Upper lobe of left lung (tissue), 6 donors: ENCODE data around the gene STARD5. TPM values are rescaled to one million over a fixed set of nuclear protein-coding genes. Genes with fewer than 3 reads are reported as not detected.
"Not testable (repeated sequence)": the region's sequence is repeated elsewhere in the genome, so short reads cannot be mapped to it uniquely, and the experiment has no call there.

Source experiments
- ATAC-seq, 2 donors: fragments of 200-7000 bp; cut with Tn5 transposase; one replicate each; pipeline ENCODE4 v1.9.1; 2022; ENCODE audit warnings: mild to moderate bottlenecking in 2 of 2, moderate library complexity in 2 of 2; ENCODE audit not compliant: low FRiP score in 2 of 2
- DNase-seq, 2 donors: peaks; one replicate each; pipeline ENCODE4 v3.0.0-alpha.2; 2019 to 2020
- H3K27ac ChIP-seq, 4 donors: fragments of 200-600 bp; sonication (generic); one replicate each; pipeline ENCODE4 v1.5.1; 2016 to 2019
- H3K27me3 ChIP-seq, 4 donors: fragments of 200-600 bp; sonication (generic); one replicate each; pipeline ENCODE4 v1.5.1; 2017 to 2019
- H3K36me3 ChIP-seq, 4 donors: fragments of 200-600 bp; sonication (generic); one replicate each; pipeline ENCODE4 v1.5.1; 2016 to 2019
- H3K4me1 ChIP-seq, 4 donors: fragments of 200-600 bp; sonication (generic); one replicate each; pipeline ENCODE4 v1.5.1; 2018 to 2019
- H3K4me3 ChIP-seq, 4 donors: fragments of 200-600 bp; sonication (generic); one replicate each; pipeline ENCODE4 v1.5.1; 2017 to 2019; ENCODE audit warnings: mild to moderate bottlenecking in 2 of 4, moderate library complexity in 1 of 4
- H3K9me3 ChIP-seq, 4 donors: fragments of 200-600 bp; sonication (generic); one replicate each; pipeline ENCODE4 v1.5.1; 2018 to 2019
- EP300 ChIP-seq, 4 donors: sonication (generic); formaldehyde crosslinking; IDR thresholded peaks; one replicate each; pipeline ENCODE4 v1.5.1; 2017; ENCODE audit warnings: antibody characterized with exemption in 4 of 4, control low read depth in 2 of 4
- POLR2A ChIP-seq, 4 donors: fragments of 450-650 bp; IDR thresholded peaks; one replicate each; pipeline ENCODE4 v1.5.1; 2016 to 2017; ENCODE audit warnings: antibody characterized with exemption in 4 of 4, mild to moderate bottlenecking in 2 of 4
- POLR2AphosphoS5 ChIP-seq, 2 donors: sonication (generic); formaldehyde crosslinking; IDR thresholded peaks; one replicate each; pipeline ENCODE4 v1.5.1; 2017; ENCODE audit warnings: antibody characterized with exemption in 2 of 2
- WGBS, 2 donors: methylation state at CpG; one replicate each; pipeline ENCODE4 v1.1.5; 2017 to 2018; 5-methylcytosine and 5-hydroxymethylcytosine counted together
- total RNA-seq, 6 donors: library from RNA; depleted of rRNA in 4 of 6; stranded (reverse); fragments of >200 nt in 4 of 6; gene quantifications; one replicate each; pipeline versions ENCODE4 v1.1.0 to v1.2.1, GENCODE V29; 2016 to 2021
- TF ChIP-seq, protein P1 (sequence below), 6 experiments: fragments of 450-650 bp in 4 of 6; fragments of 200-600 bp in 2 of 6; sonication (generic) in 2 of 6; IDR thresholded peaks; one replicate each; pipeline ENCODE4 v1.5.1; 2016 to 2019; ENCODE audit warnings: antibody characterized with exemption in 6 of 6
- donor health status: DM: no; HTN: no; CAD: no; lungs with moderate emphysema.
- donor health status: DM: no; HTN: yes; CAD: no; lungs with severe emphysema.

Gene STARD5
- total RNA-seq, 6 donors from 2014 or later = 3.0 to 8.3 (median 5.6) TPM

DNA sequence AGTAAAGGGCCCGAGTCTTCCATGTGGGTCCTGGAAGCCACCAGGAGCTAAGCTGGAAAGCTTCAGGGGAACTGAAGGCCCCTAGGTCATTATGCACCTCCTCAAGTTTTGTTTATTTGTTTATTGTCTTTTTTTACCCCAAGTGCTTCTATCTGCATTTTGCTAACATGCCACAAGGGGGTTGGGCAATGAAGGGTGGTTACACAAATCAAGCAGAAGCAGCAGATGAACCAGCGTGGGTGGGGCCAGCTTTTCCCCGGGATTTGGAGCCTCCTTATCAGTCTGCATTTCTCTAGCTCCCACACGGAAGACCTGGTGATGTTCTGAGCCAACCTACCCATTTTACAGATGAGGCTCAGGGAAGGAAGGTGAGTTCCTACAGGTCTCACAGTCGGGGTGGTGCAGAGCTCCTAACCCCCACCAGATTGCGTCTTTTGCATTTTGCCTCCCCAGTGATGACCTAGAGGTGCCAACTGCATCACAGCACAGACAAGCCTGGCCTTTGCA lies 33.3 kb upstream of the STARD5 start:
- Histone ChIP-seq H3K4me1 (no peaks in the 10 kb centered on the region), H3K9me3 (no peaks in the 10 kb centered on the region), H3K27ac (no peak overlapping the region), H3K4me3 (no peak overlapping the region), H3K27me3 (no peaks in the 10 kb centered on the region), H3K36me3 (no peaks in the 10 kb centered on the region)
- DNase-seq (no peak), ATAC-seq (no peak)
- WGBS, 2 donors = 82 to 88% methylated on average over 5 to 6 of the region's 6 CpGs
- TF ChIP-seq EP300 (IDR thresholded peaks at IDR 0.05) (no peak), POLR2AphosphoS5 (IDR thresholded peaks at IDR 0.05) (no peak), POLR2A (IDR thresholded peaks at IDR 0.05) (no peak)
- TF ChIP-seq, protein P1, sequence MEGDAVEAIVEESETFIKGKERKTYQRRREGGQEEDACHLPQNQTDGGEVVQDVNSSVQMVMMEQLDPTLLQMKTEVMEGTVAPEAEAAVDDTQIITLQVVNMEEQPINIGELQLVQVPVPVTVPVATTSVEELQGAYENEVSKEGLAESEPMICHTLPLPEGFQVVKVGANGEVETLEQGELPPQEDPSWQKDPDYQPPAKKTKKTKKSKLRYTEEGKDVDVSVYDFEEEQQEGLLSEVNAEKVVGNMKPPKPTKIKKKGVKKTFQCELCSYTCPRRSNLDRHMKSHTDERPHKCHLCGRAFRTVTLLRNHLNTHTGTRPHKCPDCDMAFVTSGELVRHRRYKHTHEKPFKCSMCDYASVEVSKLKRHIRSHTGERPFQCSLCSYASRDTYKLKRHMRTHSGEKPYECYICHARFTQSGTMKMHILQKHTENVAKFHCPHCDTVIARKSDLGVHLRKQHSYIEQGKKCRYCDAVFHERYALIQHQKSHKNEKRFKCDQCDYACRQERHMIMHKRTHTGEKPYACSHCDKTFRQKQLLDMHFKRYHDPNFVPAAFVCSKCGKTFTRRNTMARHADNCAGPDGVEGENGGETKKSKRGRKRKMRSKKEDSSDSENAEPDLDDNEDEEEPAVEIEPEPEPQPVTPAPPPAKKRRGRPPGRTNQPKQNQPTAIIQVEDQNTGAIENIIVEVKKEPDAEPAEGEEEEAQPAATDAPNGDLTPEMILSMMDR (IDR thresholded peaks at IDR 0.05) = no peak

DNA sequence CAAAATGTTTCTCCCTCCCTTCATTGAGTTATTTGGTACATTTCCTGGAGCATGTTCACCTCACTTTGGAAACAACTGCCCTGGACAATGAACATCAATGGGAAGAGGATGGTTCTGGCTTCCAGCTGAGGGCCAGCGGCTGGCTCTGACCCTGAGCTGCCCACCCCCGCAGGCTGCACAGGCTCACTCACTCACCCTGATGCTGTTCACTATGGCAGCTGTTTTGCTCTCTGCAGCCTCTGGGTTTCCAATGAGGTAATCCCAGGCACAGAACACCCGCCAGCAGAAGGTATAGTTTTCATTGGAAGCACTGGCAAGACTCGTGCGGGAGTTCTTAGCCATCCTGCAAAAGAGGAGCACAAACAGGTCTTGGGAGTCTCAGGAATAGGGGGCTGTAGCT lies 32.3 kb upstream of the STARD5 start:
- ATAC-seq = no peak
- TF ChIP-seq POLR2A (IDR thresholded peaks at IDR 0.05) = no peak
- no peak for TF ChIP-seq EP300 (IDR thresholded peaks at IDR 0.05)
- TF ChIP-seq, protein P1 (IDR thresholded peaks at IDR 0.05) = no peak
- no peak for TF ChIP-seq POLR2AphosphoS5 (IDR thresholded peaks at IDR 0.05)
- WGBS, 2 donors = 74 to 86% methylated on average over 2 to 5 of the region's 5 CpGs
- H3K36me3 ChIP-seq = no peaks in the 10 kb centered on the region
- no peak overlapping the region for H3K4me3 ChIP-seq
- DNase-seq = peak in 1 of 2 donors; percentile 40
- no peak overlapping the region for H3K27ac ChIP-seq
- no peaks in the 10 kb centered on the region for H3K4me1 ChIP-seq
- no peaks in the 10 kb centered on the region for H3K9me3 ChIP-seq
- H3K27me3 ChIP-seq = no peaks in the 10 kb centered on the region

DNA sequence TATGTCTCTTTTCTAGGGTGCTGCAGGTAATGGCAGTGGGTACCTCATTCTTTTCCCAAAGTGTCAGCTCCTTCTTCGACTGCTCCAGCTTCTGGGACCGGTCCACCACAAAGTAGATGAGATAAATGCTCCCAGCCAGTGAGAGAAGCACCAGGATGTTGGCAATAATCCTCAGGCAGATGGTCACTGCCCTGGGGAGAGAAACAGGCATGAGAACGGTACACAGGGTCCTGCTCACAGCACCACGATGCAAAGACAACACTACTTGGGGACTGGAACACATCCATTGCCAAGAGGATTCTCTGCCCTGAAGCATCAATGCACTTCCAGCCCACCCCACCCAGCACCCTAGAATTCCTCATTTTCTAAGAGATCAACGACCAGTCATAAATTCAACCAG lies 27.7 kb upstream of the STARD5 start:
- H3K4me1 ChIP-seq = no peaks in the 10 kb centered on the region
- H3K36me3 ChIP-seq = no peaks in the 10 kb centered on the region
- H3K27ac ChIP-seq = no peak overlapping the region
- ATAC-seq (no peak), DNase-seq (no peak)
- no peak overlapping the region for H3K4me3 ChIP-seq
- 65 to 85% methylated on average over 3 to 5 of the region's 5 CpGs for WGBS, 2 donors
- H3K27me3 ChIP-seq = no peaks in the 10 kb centered on the region
- no peaks in the 10 kb centered on the region for H3K9me3 ChIP-seq
- TF ChIP-seq POLR2AphosphoS5 (IDR thresholded peaks at IDR 0.05) (no peak), EP300 (IDR thresholded peaks at IDR 0.05) (no peak), POLR2A (IDR thresholded peaks at IDR 0.05) (no peak)
- TF ChIP-seq, protein P1 (IDR thresholded peaks at IDR 0.05) = no peak

DNA sequence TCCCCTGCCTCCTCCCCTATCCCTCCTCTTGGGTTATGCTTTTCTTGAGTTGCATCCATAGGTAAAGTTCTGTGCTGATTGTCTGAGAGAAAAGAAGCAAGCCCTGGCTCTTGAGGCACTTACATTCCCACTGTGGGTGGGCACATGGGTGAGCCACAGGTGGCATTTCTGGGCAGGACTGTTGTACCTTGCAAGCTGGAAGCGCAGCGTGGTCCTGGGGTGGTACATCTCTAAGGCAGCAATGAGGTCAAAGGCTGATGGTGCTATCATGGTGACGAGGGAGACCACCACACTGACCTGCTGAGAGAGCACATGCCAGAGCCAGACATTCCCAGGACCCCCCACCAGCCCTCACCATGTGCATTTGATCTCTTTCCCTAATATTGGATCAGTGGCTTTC lies 25.3 kb upstream of the STARD5 start:
- no peak overlapping the region for H3K4me3 ChIP-seq
- no peaks in the 10 kb centered on the region for H3K9me3 ChIP-seq
- H3K27me3 ChIP-seq = no peaks in the 10 kb centered on the region
- TF ChIP-seq EP300 (IDR thresholded peaks at IDR 0.05) (no peak), POLR2AphosphoS5 (IDR thresholded peaks at IDR 0.05) (no peak), POLR2A (IDR thresholded peaks at IDR 0.05) (no peak)
- TF ChIP-seq, protein P1 (IDR thresholded peaks at IDR 0.05) = no peak
- WGBS, 2 donors = 100% methylated on average over 1 to 3 of the region's 3 CpGs
- no peak for ATAC-seq
- no peak overlapping the region for H3K27ac ChIP-seq
- DNase-seq = no peak
- H3K36me3 ChIP-seq = no peaks in the 10 kb centered on the region
- H3K4me1 ChIP-seq = no peaks in the 10 kb centered on the region

DNA sequence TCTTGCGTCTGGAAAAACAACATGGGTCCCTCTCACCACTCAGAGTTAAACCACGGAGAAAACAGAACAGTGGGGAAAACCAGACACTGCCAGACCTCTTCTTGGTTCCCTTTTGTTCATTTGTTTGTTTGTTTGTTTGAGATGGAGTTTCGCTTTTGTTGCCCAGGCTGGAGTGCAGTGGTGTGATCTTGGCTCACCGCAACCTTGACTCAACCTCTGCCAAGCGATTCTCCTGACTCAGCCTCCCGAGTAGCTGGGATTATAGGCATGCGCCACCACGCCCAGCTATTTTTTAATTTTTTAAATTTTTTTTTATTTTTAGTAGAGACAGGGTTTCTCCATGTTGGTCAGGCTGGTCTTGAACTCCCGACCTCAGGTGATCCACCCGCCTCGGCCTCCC lies 24.8 kb upstream of the STARD5 start:
- H3K27me3 ChIP-seq, ATAC-seq, H3K36me3 ChIP-seq, H3K9me3 ChIP-seq, H3K4me3 ChIP-seq, DNase-seq, H3K4me1 ChIP-seq, H3K27ac ChIP-seq: not testable (repeated sequence)
- 89 to 95% methylated on average over 11 of the region's 11 CpGs for WGBS, 2 donors
